B cell (primary cell): ENCODE measurements around the gene SLC35G1. TPM values are rescaled to one million over a fixed set of nuclear protein-coding genes. Genes with fewer than 3 reads are reported as not detected.

Experiments
- ATAC-seq: fragments of 200-7000 bp; cut with Tn5 transposase; one replicate; pipeline ENCODE4 v1.10.0; 2021; ENCODE audit warnings: low read depth, mild to moderate bottlenecking, moderate number of reproducible peaks, moderate library complexity
- CTCF ChIA-PET: fragments of 350-600 bp; sonication (Branson Sonifier 250); formaldehyde crosslinking; loops from one replicate; lab custom pipeline; 2021; ENCODE audit warnings: antibody characterized with exemption, inconsistent platforms; lab: Charles Lee
- POLR2A ChIA-PET: fragments of 350-600 bp; sonication (Branson Sonifier 250); formaldehyde crosslinking; loops from one replicate; lab custom pipeline; 2021; ENCODE audit warnings: antibody characterized with exemption; lab: Charles Lee
- DNase-seq: peaks from one replicate; pipeline ENCODE4 v3.0.0; 2013
- H2AFZ ChIP-seq: 2 replicates; pipeline ENCODE4 v1.6.1; 2012; ENCODE audit warnings: mild to moderate bottlenecking, low read depth, low read length; ENCODE audit not compliant: insufficient read depth, poor library complexity, severe bottlenecking
- H3K27ac ChIP-seq, 2 donors: 1 replicate in 1 of 2; 2 replicates in 1 of 2; pipeline ENCODE4 v1.5.1; 2012 to 2013; ENCODE audit warnings: low read length in 2 of 2, mild to moderate bottlenecking in 2 of 2, moderate library complexity in 1 of 2
- H3K27me3 ChIP-seq, 4 experiments: fragments of 200-600 bp in 1 of 4; sonication (generic) in 1 of 4; replicated peaks in 1 of 4; 1 replicate in 2 of 4; 2 replicates in 2 of 4; pipeline versions ENCODE4 v1.6.1 to v1.7.0; 2013 to 2016; ENCODE audit warnings: low read length in 3 of 4, mild to moderate bottlenecking in 2 of 4, mixed read lengths in 1 of 4, moderate library complexity in 1 of 4; ENCODE audit not compliant: insufficient read depth in 4 of 4, control insufficient read depth in 3 of 4; ENCODE audit errors: control extremely low read depth in 1 of 4
- H3K36me3 ChIP-seq, 2 experiments: replicated peaks in 1 of 2; 1 replicate in 1 of 2; 2 replicates in 1 of 2; pipeline versions ENCODE4 v1.6.1 to v1.7.1; 2013; ENCODE audit warnings: low read length in 1 of 2; ENCODE audit not compliant: insufficient read depth in 2 of 2, control insufficient read depth in 1 of 2; ENCODE audit errors: control extremely low read depth in 1 of 2, extremely low read depth in 1 of 2
- H3K4me1 ChIP-seq, 2 donors: fragments of 200-600 bp in 1 of 2; sonication (generic) in 1 of 2; 1 replicate in 1 of 2; 2 replicates in 1 of 2; pipeline versions ENCODE4 v1.5.1 to v1.6.1; 2013 to 2017; ENCODE audit warnings: low read length in 2 of 2; ENCODE audit not compliant: control insufficient read depth in 2 of 2, insufficient read depth in 2 of 2
- H3K4me2 ChIP-seq: replicated peaks from 2 replicates; pipeline ENCODE3; 2012; ENCODE audit warnings: mild to moderate bottlenecking, low read depth, low read length; ENCODE audit not compliant: poor library complexity, severe bottlenecking
- H3K4me3 ChIP-seq, 5 experiments: fragments of 200-600 bp in 1 of 5; sonication (generic) in 1 of 5; 1 replicate in 3 of 5; 2 replicates in 2 of 5; pipeline versions ENCODE4 v1.5.1 to v1.7.0; 2011 to 2016; ENCODE audit warnings: low read length in 4 of 5, mild to moderate bottlenecking in 4 of 5, low read depth in 2 of 5, control low read depth in 1 of 5, moderate library complexity in 1 of 5; ENCODE audit not compliant: insufficient read depth in 1 of 5; ENCODE audit errors: control extremely low read depth in 1 of 5, extremely low read depth in 1 of 5
- H3K79me2 ChIP-seq: fragments of 200-600 bp; sonication (generic); one replicate; pipeline ENCODE4 v1.6.0; 2016; ENCODE audit warnings: low read length; ENCODE audit not compliant: control insufficient read depth, insufficient read depth
- H3K9ac ChIP-seq: fragments of 200-600 bp; sonication (generic); 2 replicates; pipeline ENCODE4 v1.6.1; 2017; ENCODE audit warnings: mild to moderate bottlenecking, low read length, moderate library complexity
- H3K9me3 ChIP-seq, 3 donors: one replicate each; pipeline versions ENCODE4 v1.6.1 to v1.7.1; 2013; ENCODE audit warnings: low read length in 2 of 3; ENCODE audit not compliant: control insufficient read depth in 2 of 3, insufficient read depth in 1 of 3; ENCODE audit errors: control extremely low read depth in 1 of 3
- H4K20me1 ChIP-seq: 2 replicates; pipeline ENCODE4 v1.6.0; 2012; ENCODE audit warnings: mild to moderate bottlenecking, low read length; ENCODE audit not compliant: insufficient read depth, control insufficient read depth, poor library complexity, severe bottlenecking
- H3K27ac Mint-ChIP-seq: one replicate; pipeline ENCODE4 v1.8.0; 2021; ENCODE audit warnings: mixed read lengths
- H3K27me3 Mint-ChIP-seq: one replicate; pipeline ENCODE4 v1.8.0; 2021; ENCODE audit warnings: mixed read lengths
- H3K4me1 Mint-ChIP-seq: one replicate; pipeline ENCODE4 v1.8.0; 2021; ENCODE audit warnings: mixed read lengths
- H3K4me3 Mint-ChIP-seq: one replicate; pipeline ENCODE4 v1.8.0; 2021; ENCODE audit warnings: mixed read lengths
- H3K9me3 Mint-ChIP-seq: one replicate; pipeline ENCODE4 v1.8.0; 2022; ENCODE audit warnings: mixed read lengths; ENCODE audit not compliant: insufficient read depth
- CTCF ChIP-seq: fragments of 200-600 bp; IDR thresholded peaks from one replicate; pipeline ENCODE4 v1.8.0; 2022; ENCODE audit warnings: antibody characterized with exemption, mild to moderate bottlenecking
- EZH2 ChIP-seq: IDR thresholded peaks from 2 replicates; pipeline ENCODE4 v1.6.1; 2012; ENCODE audit warnings: borderline replicate concordance, low read depth, mild to moderate bottlenecking, moderate library complexity, low read length; ENCODE audit not compliant: insufficient read depth, poor library complexity, severe bottlenecking
- WGBS: methylation state at CpG from one replicate; pipeline ENCODE4 v1.1.5; 2013; ENCODE audit warnings: missing lambda C conversion rate; ENCODE audit not compliant: insufficient coverage; 5-methylcytosine and 5-hydroxymethylcytosine counted together
- intact Hi-C: fragments of 100-400 bp; cut with micrococcal nuclease; formaldehyde crosslinking; loops from one replicate; pipeline ENCODE4 v1.10.0; 2022
- polyA plus RNA-seq: library from polyadenylated mRNA; depleted of rRNA; stranded (reverse); fragments of >200 nt; gene quantifications from 2 replicates; pipeline ENCODE4 v1.2.3, GENCODE V29; 2012
- total RNA-seq, 2 donors: library from RNA; stranded (reverse); fragments of 120-200 nt in 1 of 2; gene quantifications; 1 replicate in 1 of 2; 2 replicates in 1 of 2; pipeline versions ENCODE4 v1.2.3 to v1.2.4, GENCODE V29; 2013 to 2022

The SLC35G1 gene
- total and polyA plus RNA-seq, 2 donors (not counting 1 experiment from before 2014, with no cell fraction given) = 1.7 to 2.6 TPM

DNA sequence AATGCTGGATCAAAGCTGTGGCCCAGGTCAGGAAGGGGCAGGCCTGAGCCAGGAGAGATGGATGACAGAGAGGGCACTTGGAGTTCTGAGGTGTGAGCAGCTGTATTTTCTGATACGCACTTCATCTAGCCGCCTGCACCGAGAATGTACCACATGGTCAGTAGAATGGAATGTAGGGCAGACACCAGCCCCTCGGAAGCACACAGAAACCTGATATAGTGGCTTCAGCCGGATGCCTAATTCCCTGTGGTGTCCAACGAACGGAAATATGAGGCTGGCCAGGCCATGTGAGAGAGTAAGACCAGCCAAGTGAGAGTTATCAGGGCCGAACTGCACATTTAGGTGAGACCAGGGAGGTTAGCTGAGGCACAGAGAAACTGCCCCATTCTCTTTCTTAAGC, 53.3 kb downstream of the SLC35G1 start:
- Histone ChIP-seq H3K27ac (no peak overlapping the region), H3K9me3 (no peaks in the 10 kb centered on the region), H3K79me2 (no peaks in the 10 kb centered on the region), H3K4me2 (no peak overlapping the region), H3K4me1 (no peaks in the 10 kb centered on the region), H3K9ac (no peak overlapping the region), H3K36me3 (no peaks in the 10 kb centered on the region), H4K20me1 (no peaks in the 10 kb centered on the region), H2AFZ (no peak overlapping the region), H3K27me3 (no peaks in the 10 kb centered on the region), H3K4me3 (no peak overlapping the region)
- Mint-ChIP-seq H3K4me1 (no peaks in the 10 kb centered on the region), H3K4me3 (no peak overlapping the region), H3K27ac (no peak overlapping the region), H3K9me3 (no peaks in the 10 kb centered on the region), H3K27me3 (peaks cover 3% of the 10 kb centered on the region)
- no peak for DNase-seq
- CTCF ChIA-PET = no interaction called here
- no peak for ATAC-seq
- POLR2A ChIA-PET = no interaction called here
- WGBS = 91% methylated on average over 8 of the region's 8 CpGs
- intact Hi-C loops = no loop called here
- no peak for TF ChIP-seq EZH2
- no peak for TF ChIP-seq CTCF

GRCh38 chr10:93947524-93947923, 53.7 kb downstream of the SLC35G1 start:
- Histone ChIP-seq H3K9ac (no peak overlapping the region), H3K27me3 (no peaks in the 10 kb centered on the region), H3K36me3 (no peaks in the 10 kb centered on the region), H3K9me3 (no peaks in the 10 kb centered on the region), H3K4me2 (no peak overlapping the region), H2AFZ (no peak overlapping the region), H4K20me1 (no peaks in the 10 kb centered on the region), H3K4me1 (no peaks in the 10 kb centered on the region), H3K4me3 (no peak overlapping the region), H3K79me2 (no peaks in the 10 kb centered on the region), H3K27ac (no peak overlapping the region)
- Mint-ChIP-seq H3K27me3 (peaks cover 3% of the 10 kb centered on the region), H3K4me3 (no peak overlapping the region), H3K4me1 (no peaks in the 10 kb centered on the region), H3K9me3 (no peaks in the 10 kb centered on the region), H3K27ac (no peak overlapping the region)
- intact Hi-C loops = no loop called here
- ChIA-PET CTCF (no interaction called here), POLR2A (no interaction called here)
- TF ChIP-seq CTCF = no peak
- no peak for TF ChIP-seq EZH2
- DNase-seq (no peak), ATAC-seq (no peak)
